ENCODE measurements around the gene AKAP8L.

The AKAP8L gene

GRCh38 chr19:15449620-15450527 is 31.1 kb upstream of the AKAP8L start, which contains the start of gene WIZ:
TSS of gene WIZ (minus strand) at chr19:15449956. CDS start at chr19:15448307, 1,649 bp downstream.
- H3K4me1 Mint-ChIP-seq: peaks cover 14% of the 10 kb centered on the region
- peak within 1 kb of the TSS; percentile 85 to 92 (median 92) for H3K4me3 Mint-ChIP-seq
- no peak for TF ChIP-seq CTCF (IDR thresholded peaks at IDR 0.05; ENCODE audit: unreplicated experiment in 3 of 3)
- H3K27ac Mint-ChIP-seq: peak within 1 kb of the TSS; percentile 40 to 76 (median 69)
- H3K27me3 Mint-ChIP-seq (ENCODE audit: low read depth): peaks cover 29% of the 10 kb centered on the region
- H3K36me3 Mint-ChIP-seq (ENCODE audit: low read depth): peaks cover 4% of the 10 kb centered on the region
- H3K9me3 Mint-ChIP-seq: no peaks in the 10 kb centered on the region

- peaks cover 11% of the 10 kb centered on the region for H3K4me1 Mint-ChIP-seq
- H3K9me3 Mint-ChIP-seq: no peaks in the 10 kb centered on the region
- no peak for TF ChIP-seq CTCF (IDR thresholded peaks at IDR 0.05; ENCODE audit: unreplicated experiment in 3 of 3)
- H3K27me3 Mint-ChIP-seq (ENCODE audit: low read depth): peaks cover 21% of the 10 kb centered on the region
- peak overlapping the region; percentile 85 to 92 (median 92) for H3K4me3 Mint-ChIP-seq
- peaks cover 4% of the 10 kb centered on the region for H3K36me3 Mint-ChIP-seq (ENCODE audit: low read depth)
- H3K27ac Mint-ChIP-seq: peak overlapping the region in 2 of 3 experiments; percentile 65 to 69
These were observed 30.2 kb upstream of the AKAP8L start for GRCh38 chr19:15448778-15449619.

GRCh38 chr19:15448044-15448777 is 29.4 kb upstream of the AKAP8L start:
- Mint-ChIP-seq H3K27ac (peak overlapping the region in 2 of 3 experiments; percentile 65 to 69), H3K4me1 (peaks cover 6% of the 10 kb centered on the region), H3K4me3 (peak overlapping the region; percentile 85 to 92 (median 92)), H3K9me3 (no peaks in the 10 kb centered on the region), H3K36me3 (ENCODE audit: low read depth) (peaks cover 4% of the 10 kb centered on the region), H3K27me3 (ENCODE audit: low read depth) (peaks cover 13% of the 10 kb centered on the region)
- no peak for TF ChIP-seq CTCF (IDR thresholded peaks at IDR 0.05; ENCODE audit: unreplicated experiment in 3 of 3)

- H3K4me1 Mint-ChIP-seq: peaks cover 6% of the 10 kb centered on the region
- H3K27me3 Mint-ChIP-seq (ENCODE audit: low read depth): peaks cover 12% of the 10 kb centered on the region
- H3K4me3 Mint-ChIP-seq: peak overlapping the region in 2 of 3 experiments; percentile 29 to 70
- H3K9me3 Mint-ChIP-seq: no peaks in the 10 kb centered on the region
- no peak for TF ChIP-seq CTCF (IDR thresholded peaks at IDR 0.05; ENCODE audit: unreplicated experiment in 3 of 3)
- no peak overlapping the region for H3K27ac Mint-ChIP-seq
- peaks cover 4% of the 10 kb centered on the region for H3K36me3 Mint-ChIP-seq (ENCODE audit: low read depth)
These were observed 28.3 kb upstream of the AKAP8L start for GRCh38 chr19:15447057-15447456.

- Mint-ChIP-seq H3K4me3 (peak overlapping the region in 1 of 3 experiments; percentile 24), H3K36me3 (ENCODE audit: low read depth) (peaks cover 4% of the 10 kb centered on the region), H3K27ac (no peak overlapping the region), H3K27me3 (ENCODE audit: low read depth) (peaks cover 4% of the 10 kb centered on the region), H3K4me1 (peaks cover 6% of the 10 kb centered on the region), H3K9me3 (no peaks in the 10 kb centered on the region)
- no peak for TF ChIP-seq CTCF (IDR thresholded peaks at IDR 0.05; ENCODE audit: unreplicated experiment in 3 of 3)
These were observed 27.1 kb upstream of the AKAP8L start for GRCh38 chr19:15445807-15446376.
